ENCODE results near the gene EPC1. TPM values are rescaled to one million over a fixed set of nuclear protein-coding genes. Genes with fewer than 3 reads are reported as not detected.
"Not testable (repeated sequence)": the region's sequence is repeated elsewhere in the genome, so short reads cannot be mapped to it uniquely, and the experiment has no call there.

Gene EPC1
- total RNA-seq, 1 donor from 2014 or later, result 62.7 TPM

DNA sequence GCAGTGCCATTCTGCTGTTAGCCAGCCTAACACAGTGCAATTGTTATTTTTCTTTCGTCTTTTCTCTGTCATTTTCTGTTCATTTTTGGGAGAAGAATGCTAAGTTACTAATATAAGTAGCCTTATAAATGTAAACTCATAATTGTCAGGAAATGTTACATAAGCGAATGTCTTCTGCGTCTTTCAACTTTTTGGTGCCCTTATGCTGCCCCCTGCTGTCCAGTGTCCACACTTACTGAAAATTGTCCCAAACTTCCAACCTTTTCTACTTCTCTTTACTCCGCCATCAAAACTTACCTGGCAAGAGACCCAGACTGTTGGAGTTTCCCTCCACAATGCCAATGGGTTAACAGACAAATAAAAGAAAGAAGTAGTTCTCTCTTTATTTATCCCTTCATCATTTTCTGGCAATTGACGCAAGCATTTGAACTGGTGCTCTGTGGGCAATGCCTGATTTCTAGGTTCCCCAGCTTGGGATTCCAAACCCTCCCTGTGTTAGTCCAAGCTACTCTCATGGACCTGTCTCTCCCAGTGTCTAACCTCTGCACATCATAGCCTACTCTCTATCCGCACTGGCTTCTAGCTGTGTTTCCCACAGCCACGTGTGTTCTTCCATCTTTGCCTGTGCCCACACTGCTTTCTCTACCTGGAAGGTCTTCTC is 21.0 kb upstream of the EPC1 start:
- peaks cover 18% of the 10 kb centered on the region for H3K4me1 Mint-ChIP-seq
- DNase-seq (ENCODE audit: low spot score in 2 of 2, unreplicated experiment in 2 of 2), result peak; percentile 34 to 72
- no peak overlapping the region for H3K4me3 Mint-ChIP-seq

DNA sequence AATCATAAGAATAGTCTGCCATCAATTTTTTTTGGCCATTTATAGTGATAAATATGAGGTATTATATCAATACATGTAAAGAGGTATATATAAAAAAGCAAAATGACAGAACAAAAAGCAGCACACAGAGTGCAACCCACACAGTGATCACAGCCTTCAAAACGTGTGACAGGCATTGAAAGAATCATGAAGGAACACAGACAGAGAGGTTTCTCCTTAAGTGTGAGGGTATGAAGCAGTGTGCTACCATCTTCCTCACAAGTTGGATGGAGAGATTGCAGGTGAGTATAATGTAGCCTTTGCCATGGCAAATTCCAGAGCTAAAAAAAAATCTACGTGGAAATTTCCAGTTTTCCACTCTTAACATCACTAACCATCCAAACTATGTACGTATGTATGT is 19.6 kb upstream of the EPC1 start:
- H3K4me1 Mint-ChIP-seq, result peaks cover 22% of the 10 kb centered on the region
- no peak overlapping the region for H3K27ac Mint-ChIP-seq
- no peak overlapping the region for H3K4me3 Mint-ChIP-seq
- no peaks in the 10 kb centered on the region for H3K27me3 Mint-ChIP-seq (ENCODE audit: low read depth)
- TF ChIP-seq, protein P1, sequence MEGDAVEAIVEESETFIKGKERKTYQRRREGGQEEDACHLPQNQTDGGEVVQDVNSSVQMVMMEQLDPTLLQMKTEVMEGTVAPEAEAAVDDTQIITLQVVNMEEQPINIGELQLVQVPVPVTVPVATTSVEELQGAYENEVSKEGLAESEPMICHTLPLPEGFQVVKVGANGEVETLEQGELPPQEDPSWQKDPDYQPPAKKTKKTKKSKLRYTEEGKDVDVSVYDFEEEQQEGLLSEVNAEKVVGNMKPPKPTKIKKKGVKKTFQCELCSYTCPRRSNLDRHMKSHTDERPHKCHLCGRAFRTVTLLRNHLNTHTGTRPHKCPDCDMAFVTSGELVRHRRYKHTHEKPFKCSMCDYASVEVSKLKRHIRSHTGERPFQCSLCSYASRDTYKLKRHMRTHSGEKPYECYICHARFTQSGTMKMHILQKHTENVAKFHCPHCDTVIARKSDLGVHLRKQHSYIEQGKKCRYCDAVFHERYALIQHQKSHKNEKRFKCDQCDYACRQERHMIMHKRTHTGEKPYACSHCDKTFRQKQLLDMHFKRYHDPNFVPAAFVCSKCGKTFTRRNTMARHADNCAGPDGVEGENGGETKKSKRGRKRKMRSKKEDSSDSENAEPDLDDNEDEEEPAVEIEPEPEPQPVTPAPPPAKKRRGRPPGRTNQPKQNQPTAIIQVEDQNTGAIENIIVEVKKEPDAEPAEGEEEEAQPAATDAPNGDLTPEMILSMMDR (IDR thresholded peaks at IDR 0.05; ENCODE audit: unreplicated experiment), result no peak
- H3K9me3 Mint-ChIP-seq, result no peaks in the 10 kb centered on the region
- peaks cover 10% of the 10 kb centered on the region for H3K36me3 Mint-ChIP-seq
- no peak for DNase-seq (ENCODE audit: low spot score in 2 of 2, unreplicated experiment in 2 of 2)

More for the DNA sequence above, 21.0 kb upstream of the EPC1 start:
- TF ChIP-seq, protein P1 (IDR thresholded peaks at IDR 0.05; ENCODE audit: unreplicated experiment), result peak; percentile 84
- no peaks in the 10 kb centered on the region for H3K27me3 Mint-ChIP-seq (ENCODE audit: low read depth)
- H3K27ac Mint-ChIP-seq, result peak overlapping the region; percentile 52
- H3K9me3 Mint-ChIP-seq, result no peaks in the 10 kb centered on the region
- H3K36me3 Mint-ChIP-seq, result peaks cover 16% of the 10 kb centered on the region

- TF ChIP-seq, protein P1 (IDR thresholded peaks at IDR 0.05; ENCODE audit: unreplicated experiment), result no peak
- Mint-ChIP-seq H3K4me1 (peaks cover 24% of the 10 kb centered on the region), H3K4me3 (no peak overlapping the region), H3K9me3 (peaks cover 3% of the 10 kb centered on the region), H3K36me3 (peaks cover 11% of the 10 kb centered on the region), H3K27ac (no peak overlapping the region), H3K27me3 (ENCODE audit: low read depth) (no peaks in the 10 kb centered on the region)
- DNase-seq (ENCODE audit: low spot score in 2 of 2, unreplicated experiment in 2 of 2), result no peak
Measured at GRCh38 chr10:32366111-32366510, 19.2 kb upstream of the EPC1 start.

GRCh38 chr10:32365404-32365803 is 18.4 kb upstream of the EPC1 start:
- peaks cover 20% of the 10 kb centered on the region for H3K4me1 Mint-ChIP-seq
- not testable (repeated sequence) for H3K27me3 Mint-ChIP-seq (ENCODE audit: low read depth); H3K27ac Mint-ChIP-seq; H3K4me3 Mint-ChIP-seq; DNase-seq (ENCODE audit: low spot score in 2 of 2, unreplicated experiment in 2 of 2); H3K9me3 Mint-ChIP-seq
- H3K36me3 Mint-ChIP-seq, result peaks cover 15% of the 10 kb centered on the region

DNA sequence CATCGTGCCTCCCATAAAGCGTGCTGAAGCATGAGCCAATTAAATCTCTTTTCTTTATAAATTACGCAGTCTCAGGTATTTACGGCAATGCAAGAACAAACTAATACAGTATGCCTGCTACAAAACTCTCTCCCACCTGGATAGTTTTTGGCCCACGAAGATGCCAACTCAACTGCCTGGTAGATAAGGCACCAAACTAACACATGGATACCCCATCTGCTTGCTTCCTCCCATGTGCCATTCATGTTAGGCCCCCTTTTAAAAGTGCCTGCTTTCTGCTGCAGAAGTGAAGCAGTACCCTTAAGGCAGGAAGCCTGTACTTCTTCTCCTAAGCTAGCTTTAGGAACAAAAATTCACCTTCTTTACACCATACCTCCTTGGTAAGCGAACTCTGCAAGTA is 15.6 kb upstream of the EPC1 start:
- Mint-ChIP-seq H3K27me3 (ENCODE audit: low read depth) (no peaks in the 10 kb centered on the region), H3K9me3 (peaks cover 10% of the 10 kb centered on the region), H3K4me3 (no peak overlapping the region), H3K36me3 (peaks cover 28% of the 10 kb centered on the region), H3K27ac (peak overlapping the region; percentile 67), H3K4me1 (peaks cover 8% of the 10 kb centered on the region)
- TF ChIP-seq, protein P1 (IDR thresholded peaks at IDR 0.05; ENCODE audit: unreplicated experiment), result no peak
- DNase-seq (ENCODE audit: low spot score in 2 of 2, unreplicated experiment in 2 of 2), result no peak

GRCh38 chr10:32360884-32361283 is 13.9 kb upstream of the EPC1 start:
- H3K36me3 Mint-ChIP-seq, result peaks cover 41% of the 10 kb centered on the region

More at GRCh38 chr10:32360884-32361283, 13.9 kb upstream of the EPC1 start:
- no peak overlapping the region for H3K27ac Mint-ChIP-seq
- H3K4me1 Mint-ChIP-seq, result peaks cover 8% of the 10 kb centered on the region
- TF ChIP-seq, protein P1 (IDR thresholded peaks at IDR 0.05; ENCODE audit: unreplicated experiment), result no peak
- H3K4me3 Mint-ChIP-seq, result no peak overlapping the region
- no peaks in the 10 kb centered on the region for H3K27me3 Mint-ChIP-seq (ENCODE audit: low read depth)
- peaks cover 23% of the 10 kb centered on the region for H3K9me3 Mint-ChIP-seq
- no peak for DNase-seq (ENCODE audit: low spot score in 2 of 2, unreplicated experiment in 2 of 2)

Data from mesothelial cell of epicardium (in vitro differentiated cells).